ENCODE results near the gene TTC38. TPM values are rescaled to one million over a fixed set of nuclear protein-coding genes. Genes with fewer than 3 reads are reported as not detected.

Gene TTC38
- total and polyA plus RNA-seq, 2 donors (not counting 3 experiments of a cell fraction or from before 2014, with no cell fraction given): 31.6 to 39.7 TPM

GRCh38 chr22:46260038-46260437 lies 7.8 kb upstream of the TTC38 start:
- FAIRE-seq: no peak

More at GRCh38 chr22:46260038-46260437, 7.8 kb upstream of the TTC38 start:
- no peaks in the 10 kb centered on the region for H3K9me3 ChIP-seq (replicated peaks; ENCODE audit: control insufficient read depth, insufficient read depth, low read length)
- H3K27ac ChIP-seq (ENCODE audit: insufficient read depth, low read depth, low read length): no peak overlapping the region
- POLR2A ChIA-PET: no interaction called here
- no peak for DNase-seq (ENCODE audit: low read depth, low spot score)
- H3K79me2 ChIP-seq (ENCODE audit: control insufficient read depth, insufficient read depth, low read length): no peaks in the 10 kb centered on the region
- no peaks in the 10 kb centered on the region for H3K9me1 ChIP-seq (replicated peaks; ENCODE audit: control insufficient read depth, extremely low read depth, insufficient read depth, low read length)
- H3K36me3 ChIP-seq (ENCODE audit: control insufficient read depth in 2 of 2, extremely low read depth in 1 of 2, insufficient read depth in 2 of 2, low read length in 2 of 2): no peaks in the 10 kb centered on the region
- intact Hi-C loops (cut with micrococcal nuclease) (no loop called here), dilution Hi-C loops (cut with MboI; ENCODE audit: extremely low pct_ligation_motif_present, low sequenced_read_pairs) (no loop called here)
- no peaks in the 10 kb centered on the region for H3K4me1 ChIP-seq (ENCODE audit: control insufficient read depth, extremely low read depth, insufficient read depth, low read length)
- no peak overlapping the region for H3K9ac ChIP-seq (replicated peaks; ENCODE audit: extremely low read depth, insufficient read depth, low read length)
- no peaks in the 10 kb centered on the region for H4K20me1 ChIP-seq (replicated peaks; ENCODE audit: control insufficient read depth, extremely low read depth, insufficient read depth, low read length)
- TF ChIP-seq MYC (IDR thresholded peaks at IDR 0.05; ENCODE audit: low read depth, low read length) (no peak), FOS (IDR thresholded peaks at IDR 0.05; ENCODE audit: borderline replicate concordance, insufficient read depth, low read length) (no peak), MAX (IDR thresholded peaks at IDR 0.05; ENCODE audit: insufficient read depth, insufficient read length) (no peak), CTCF (IDR thresholded peaks at IDR 0.05; ENCODE audit: extremely low read depth in 1 of 2, insufficient read depth in 1 of 2, low read depth in 1 of 2, low read length in 2 of 2) (no peak), EZH2 (IDR thresholded peaks at IDR 0.05; ENCODE audit: borderline replicate concordance, low read depth, low read length, severe bottlenecking) (no peak), GATA2 (IDR thresholded peaks at IDR 0.05; ENCODE audit: insufficient read depth, insufficient read length, low read depth, low read length) (no peak), JUN (IDR thresholded peaks at IDR 0.05; ENCODE audit: borderline replicate concordance, insufficient read depth, insufficient read length, low read depth) (no peak), POLR2A (IDR thresholded peaks at IDR 0.05; ENCODE audit: low read depth, low read length) (no peak), POLR2AphosphoS5 (IDR thresholded peaks at IDR 0.05; ENCODE audit: insufficient read depth, low read depth, low read length) (no peak)
- H3K4me2 ChIP-seq (ENCODE audit: insufficient read depth, low read length): no peak overlapping the region
- no peak overlapping the region for H2AFZ ChIP-seq (ENCODE audit: low read depth, low read length)
- no peak overlapping the region for H3K4me3 ChIP-seq (replicated peaks in 1 of 3; ENCODE audit: insufficient read depth in 1 of 3, low read depth in 1 of 3, low read length in 3 of 3)
- no TSS peak for BruUV-seq (replicated peaks)
- CTCF ChIA-PET: interaction anchor here (3.6 kb wide), 1 partner anchor 10 kb away, joined by 11 read pairs; the partner anchor contains the start of gene CDPF1
- H3K27me3 ChIP-seq (ENCODE audit: control insufficient read depth in 2 of 2, insufficient read depth in 2 of 2, low read length in 2 of 2): peaks cover 40 to 55% of the 10 kb centered on the region in 2 experiments

Measured in endothelial cell of umbilical vein (primary cell).